ENCODE results near the gene INHBA. TPM values are rescaled to one million over a fixed set of nuclear protein-coding genes. Genes with fewer than 3 reads are reported as not detected.

Gene INHBA
- total RNA-seq, 1 experiment from 2014 or later = 1.7 TPM

- H2BK12ac ChIP-seq (ENCODE audit: insufficient read length, low read depth, low read length) = no peak overlapping the region
- no peaks in the 10 kb centered on the region for H3K79me1 ChIP-seq (ENCODE audit: insufficient read depth, low read depth, low read length, poor library complexity, severe bottlenecking)
- no peak overlapping the region for H3K9ac ChIP-seq (ENCODE audit: extremely low read depth, insufficient read length, low read length)
- no peak overlapping the region for H4K5ac ChIP-seq (ENCODE audit: insufficient read length, low read depth, low read length)
- H3T11ph ChIP-seq (ENCODE audit: low read length) = no peak overlapping the region
- H3K4me3 Mint-ChIP-seq = no peak overlapping the region
- no peak overlapping the region for H4K91ac ChIP-seq (ENCODE audit: insufficient read length, low read depth, low read length)
- H3K4me2 ChIP-seq (ENCODE audit: insufficient read depth, insufficient read length, low read length) = no peak overlapping the region
- no peaks in the 10 kb centered on the region for H3K23me2 ChIP-seq (ENCODE audit: insufficient read length, low read depth, low read length, poor library complexity, severe bottlenecking)
- H4K8ac ChIP-seq (replicated peaks; ENCODE audit: insufficient read length, low read depth, low read length) = no peak overlapping the region
- H3K4ac ChIP-seq (ENCODE audit: low read depth, low read length) = no peak overlapping the region
- no peaks in the 10 kb centered on the region for H3K9me3 ChIP-seq (ENCODE audit: control insufficient read depth, low read depth, low read length)
- peaks cover 17 to 22% of the 10 kb centered on the region in 2 experiments for H3K4me1 Mint-ChIP-seq
- H3K18ac ChIP-seq (ENCODE audit: insufficient read length, low read depth, low read length) = no peak overlapping the region
- TF ChIP-seq CTCF (conservative IDR thresholded peaks at IDR 0.05) = no peak
- no peak overlapping the region for H3K56ac ChIP-seq (ENCODE audit: insufficient read length, low read depth, low read length)
- H3K36me3 Mint-ChIP-seq (ENCODE audit: insufficient read depth in 1 of 3, low read depth in 3 of 3) = no peaks in the 10 kb centered on the region
- H3K14ac ChIP-seq (ENCODE audit: insufficient read depth, low read length) = no peak overlapping the region
- WGBS (ENCODE audit: extremely low coverage, insufficient read length, low lambda C conversion rate) = no CpG with 5 or more reads among the region's 3 CpGs
- no peak overlapping the region for H2BK15ac ChIP-seq (ENCODE audit: low read depth, low read length)
- no peak for DNase-seq
- no peak overlapping the region for H2AFZ ChIP-seq (ENCODE audit: low read length)
- no peaks in the 10 kb centered on the region for H3K4me1 ChIP-seq (ENCODE audit: insufficient read depth, low read length)
- no peak overlapping the region for H2BK120ac ChIP-seq (ENCODE audit: low read depth, low read length, poor library complexity, severe bottlenecking)
- H2BK5ac ChIP-seq (ENCODE audit: insufficient read length, low read length) = no peak overlapping the region
- no peaks in the 10 kb centered on the region for H4K20me1 ChIP-seq (ENCODE audit: control insufficient read depth, insufficient read depth, insufficient read length)
- H3K23ac ChIP-seq (ENCODE audit: insufficient read length, low read depth, low read length) = no peak overlapping the region
- H3K27me3 Mint-ChIP-seq (ENCODE audit: low read depth) = no peaks in the 10 kb centered on the region; the same call in 1 of the 2 replicates
- no peak overlapping the region for H3K27ac Mint-ChIP-seq
- no peaks in the 10 kb centered on the region for H3K9me3 Mint-ChIP-seq
- no peak overlapping the region for H2AK5ac ChIP-seq (ENCODE audit: insufficient read length, low read length)
- H2BK20ac ChIP-seq (ENCODE audit: low read depth, low read length, poor library complexity, severe bottlenecking) = no peak overlapping the region
- H3K27ac ChIP-seq (ENCODE audit: insufficient read length, low read depth, low read length) = no peak overlapping the region
- no peaks in the 10 kb centered on the region for H3K79me2 ChIP-seq (ENCODE audit: insufficient read depth, low read length)
- H3K27me3 ChIP-seq (ENCODE audit: insufficient read depth, low read length) = no peaks in the 10 kb centered on the region
These were observed 27.8 kb upstream of the INHBA start for GRCh38 chr7:41730668-41731067.
